Esophagus muscularis mucosa (tissue), 4 donors: ENCODE measurements around the gene ETV4. TPM values are rescaled to one million over a fixed set of nuclear protein-coding genes. Genes with fewer than 3 reads are reported as not detected.

Experiments
- DNase-seq: peaks from one replicate; pipeline ENCODE4 v3.0.0-alpha.2; 2017; ENCODE audit errors: extremely low spot score
- H3K27ac ChIP-seq, 4 donors: fragments of 200-600 bp; sonication (generic); replicated peaks in 1 of 4; 1 replicate in 3 of 4; 2 replicates in 1 of 4; pipeline ENCODE4 v1.5.1; 2016 to 2019; ENCODE audit warnings: mild to moderate bottlenecking in 1 of 4
- H3K27me3 ChIP-seq, 4 donors: fragments of 200-600 bp; sonication (generic); one replicate each; pipeline versions ENCODE4 v1.5.1 to v1.6.0; 2016 to 2019
- H3K36me3 ChIP-seq, 4 donors: fragments of 200-600 bp; sonication (generic); one replicate each; pipeline ENCODE4 v1.5.1; 2016 to 2019
- H3K4me1 ChIP-seq, 4 donors: fragments of 200-600 bp; sonication (generic); one replicate each; pipeline ENCODE4 v1.5.1; 2016 to 2019
- H3K4me3 ChIP-seq, 4 donors: fragments of 200-600 bp; sonication (generic); 1 replicate in 2 of 4; 2 replicates in 2 of 4; pipeline ENCODE4 v1.5.1; 2016 to 2019; ENCODE audit warnings: mild to moderate bottlenecking in 4 of 4, moderate library complexity in 1 of 4
- H3K9me3 ChIP-seq, 4 donors: fragments of 200-600 bp; sonication (generic); 1 replicate in 3 of 4; 2 replicates in 1 of 4; pipeline ENCODE4 v1.5.1; 2016 to 2019
- EP300 ChIP-seq: sonication (generic); formaldehyde crosslinking; IDR thresholded peaks from one replicate; pipeline ENCODE4 v1.6.1; 2017; ENCODE audit warnings: antibody characterized with exemption
- POLR2A ChIP-seq: fragments of 450-650 bp; IDR thresholded peaks from one replicate; pipeline ENCODE4 v1.6.1; 2017; ENCODE audit warnings: antibody characterized with exemption, moderate library complexity, mild to moderate bottlenecking, low read depth
- POLR2AphosphoS5 ChIP-seq, 2 donors: sonication (generic); formaldehyde crosslinking; IDR thresholded peaks; one replicate each; pipeline ENCODE4 v1.6.1; 2017; ENCODE audit warnings: antibody characterized with exemption in 2 of 2
- WGBS: methylation state at CpG from one replicate; pipeline ENCODE4 v1.1.5; 2018; 5-methylcytosine and 5-hydroxymethylcytosine counted together
- intact Hi-C: fragments of 100-400 bp; cut with DNase I; formaldehyde crosslinking; loops from one replicate; pipeline ENCODE4 v1.15.1; 2023
- total RNA-seq, 4 donors: library from RNA; depleted of rRNA; stranded (reverse); fragments of >200 nt; gene quantifications; one replicate each; pipeline versions ENCODE4 v1.1.0 to v1.2.1, GENCODE V29; 2016
- TF ChIP-seq, protein P1 (sequence below), 3 experiments: fragments of 200-600 bp in 2 of 3; fragments of 450-650 bp in 1 of 3; sonication (generic) in 2 of 3; IDR thresholded peaks; one replicate each; pipeline ENCODE4 v1.5.1; 2017 to 2019; ENCODE audit warnings: antibody characterized with exemption in 3 of 3, mild to moderate bottlenecking in 2 of 3, moderate library complexity in 1 of 3

Gene ETV4
- total RNA-seq, 4 donors from 2014 or later: 0.19 to 1.3 (median 0.83) TPM; not detected in 1

GRCh38 chr17:43543771-43544575 lies 2.2 kb downstream of the ETV4 start:
- Histone ChIP-seq H3K36me3 (no peaks in the 10 kb centered on the region), H3K9me3 (no peaks in the 10 kb centered on the region), H3K27ac (no peak overlapping the region), H3K27me3 (peaks cover 0 to 67% (median 9%) of the 10 kb centered on the region in 4 donors), H3K4me1 (peaks cover 27 to 39% (median 31%) of the 10 kb centered on the region in 4 donors), H3K4me3 (no peak overlapping the region)
- intact Hi-C loops: no loop called here
- TF ChIP-seq, protein P1, sequence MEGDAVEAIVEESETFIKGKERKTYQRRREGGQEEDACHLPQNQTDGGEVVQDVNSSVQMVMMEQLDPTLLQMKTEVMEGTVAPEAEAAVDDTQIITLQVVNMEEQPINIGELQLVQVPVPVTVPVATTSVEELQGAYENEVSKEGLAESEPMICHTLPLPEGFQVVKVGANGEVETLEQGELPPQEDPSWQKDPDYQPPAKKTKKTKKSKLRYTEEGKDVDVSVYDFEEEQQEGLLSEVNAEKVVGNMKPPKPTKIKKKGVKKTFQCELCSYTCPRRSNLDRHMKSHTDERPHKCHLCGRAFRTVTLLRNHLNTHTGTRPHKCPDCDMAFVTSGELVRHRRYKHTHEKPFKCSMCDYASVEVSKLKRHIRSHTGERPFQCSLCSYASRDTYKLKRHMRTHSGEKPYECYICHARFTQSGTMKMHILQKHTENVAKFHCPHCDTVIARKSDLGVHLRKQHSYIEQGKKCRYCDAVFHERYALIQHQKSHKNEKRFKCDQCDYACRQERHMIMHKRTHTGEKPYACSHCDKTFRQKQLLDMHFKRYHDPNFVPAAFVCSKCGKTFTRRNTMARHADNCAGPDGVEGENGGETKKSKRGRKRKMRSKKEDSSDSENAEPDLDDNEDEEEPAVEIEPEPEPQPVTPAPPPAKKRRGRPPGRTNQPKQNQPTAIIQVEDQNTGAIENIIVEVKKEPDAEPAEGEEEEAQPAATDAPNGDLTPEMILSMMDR (IDR thresholded peaks at IDR 0.05): no peak
- TF ChIP-seq POLR2A: no peak
- no peak for TF ChIP-seq POLR2AphosphoS5 (IDR thresholded peaks at IDR 0.05)
- TF ChIP-seq EP300: no peak
- no peak for DNase-seq
- 45% methylated on average over 7 of the region's 7 CpGs for WGBS

- Histone ChIP-seq H3K4me1 (peaks cover 27 to 39% (median 31%) of the 10 kb centered on the region in 4 donors), H3K27me3 (peaks cover 0 to 61% (median 9%) of the 10 kb centered on the region in 4 donors), H3K4me3 (no peak overlapping the region), H3K9me3 (no peaks in the 10 kb centered on the region), H3K27ac (no peak overlapping the region), H3K36me3 (no peaks in the 10 kb centered on the region)
- intact Hi-C loops: no loop called here
- no peak for TF ChIP-seq EP300
- no peak for TF ChIP-seq POLR2A
- TF ChIP-seq POLR2AphosphoS5 (IDR thresholded peaks at IDR 0.05): no peak
- TF ChIP-seq, protein P1 (IDR thresholded peaks at IDR 0.05): no peak
- WGBS: 73% methylated on average over 3 of the region's 4 CpGs
- DNase-seq: no peak
Measured at GRCh38 chr17:43543300-43543699, 2.8 kb downstream of the ETV4 start.

GRCh38 chr17:43542859-43543258 lies 3.3 kb downstream of the ETV4 start:
- H3K4me3 ChIP-seq: no peak overlapping the region
- WGBS: 68% methylated on average over 3 of the region's 8 CpGs
- no peaks in the 10 kb centered on the region for H3K36me3 ChIP-seq
- no peaks in the 10 kb centered on the region for H3K9me3 ChIP-seq
- peaks cover 0 to 57% (median 9%) of the 10 kb centered on the region in 4 donors for H3K27me3 ChIP-seq
- H3K4me1 ChIP-seq: peaks cover 27 to 39% (median 31%) of the 10 kb centered on the region in 4 donors
- DNase-seq: no peak
- intact Hi-C loops: no loop called here
- no peak for TF ChIP-seq POLR2A
- TF ChIP-seq EP300: no peak
- TF ChIP-seq POLR2AphosphoS5 (IDR thresholded peaks at IDR 0.05): no peak
- TF ChIP-seq, protein P1 (IDR thresholded peaks at IDR 0.05): no peak
- no peak overlapping the region for H3K27ac ChIP-seq

GRCh38 chr17:43540821-43541674 lies 5.1 kb downstream of the ETV4 start:
- Histone ChIP-seq H3K9me3 (no peaks in the 10 kb centered on the region), H3K27ac (no peak overlapping the region), H3K36me3 (peaks cover 0 to 8% (median 0%) of the 10 kb centered on the region in 4 donors), H3K4me1 (peaks cover 17 to 25% (median 21%) of the 10 kb centered on the region in 4 donors), H3K27me3 (peaks cover 0 to 39% (median 5%) of the 10 kb centered on the region in 4 donors), H3K4me3 (no peak overlapping the region)
- TF ChIP-seq POLR2AphosphoS5 (IDR thresholded peaks at IDR 0.05): no peak
- TF ChIP-seq, protein P1 (IDR thresholded peaks at IDR 0.05): no peak
- no peak for TF ChIP-seq POLR2A
- WGBS: 66% methylated on average over 11 of the region's 11 CpGs
- no peak for DNase-seq
- intact Hi-C loops: no loop called here
